Endothelial cell of umbilical vein (primary cell): Measurements from ENCODE around the gene MIOS. TPM values are rescaled to one million over a fixed set of nuclear protein-coding genes. Genes with fewer than 3 reads are reported as not detected.

Source experiments
- BruUV-seq: library from RNA; stranded (reverse); fragments of 400-500 nt; replicated peaks from 2 replicates; lab custom pipeline; 2021; lab: Mats Ljungman, UMichigan
- CTCF ChIA-PET: fragments of 300-600, 350-600 bp; sonication (Branson Sonifier 250); formaldehyde crosslinking; loops from one replicate; lab custom pipeline; 2021; ENCODE audit warnings: antibody characterized with exemption, inconsistent platforms; lab: Charles Lee
- POLR2A ChIA-PET: fragments of 300-600, 350-600 bp; sonication (Branson Sonifier 250); formaldehyde crosslinking; loops from one replicate; lab custom pipeline; 2021; ENCODE audit warnings: antibody characterized with exemption, inconsistent platforms; lab: Charles Lee
- DNase-seq: peaks from one replicate; pipeline ENCODE4 v3.0.0-alpha.2; 2011; ENCODE audit warnings: low read depth, low spot score
- FAIRE-seq: peaks from 2 replicates; lab custom pipeline; 2011; peaks lifted over from hg19 to GRCh38; lab: Jason Lieb, UNC
- H2AFZ ChIP-seq: 2 replicates; pipeline ENCODE4 v1.6.0; 2012; ENCODE audit warnings: low read depth, low read length, control low read depth, inconsistent platforms
- H3K27ac ChIP-seq: 2 replicates; pipeline ENCODE4 v1.5.1; 2011; ENCODE audit warnings: low read depth, mild to moderate bottlenecking, control low read depth, low read length, moderate library complexity; ENCODE audit not compliant: insufficient read depth
- H3K27me3 ChIP-seq, 2 experiments: 2 replicates each; pipeline versions ENCODE4 v1.6.0 to v1.6.1; 2011; ENCODE audit warnings: low read length in 2 of 2, mixed read lengths in 1 of 2; ENCODE audit not compliant: control insufficient read depth in 2 of 2, insufficient read depth in 2 of 2
- H3K36me3 ChIP-seq, 2 experiments: 2 replicates in 1 of 2; 3 replicates in 1 of 2; pipeline ENCODE4 v1.5.1; 2011; ENCODE audit warnings: low read length in 2 of 2, mild to moderate bottlenecking in 1 of 2, moderate library complexity in 1 of 2; ENCODE audit not compliant: control insufficient read depth in 2 of 2, insufficient read depth in 2 of 2; ENCODE audit errors: extremely low read depth in 1 of 2
- H3K4me1 ChIP-seq: 3 replicates; pipeline ENCODE4 v1.5.1; 2011; ENCODE audit warnings: mild to moderate bottlenecking, low read length; ENCODE audit not compliant: control insufficient read depth, insufficient read depth; ENCODE audit errors: extremely low read depth
- H3K4me2 ChIP-seq: 2 replicates; pipeline ENCODE4 v1.6.1; 2011; ENCODE audit warnings: low read length, control low read depth, mixed read lengths; ENCODE audit not compliant: insufficient read depth
- H3K4me3 ChIP-seq, 3 experiments: fragments of 200-600 bp in 1 of 3; sonication (generic), shearing (Covaris generic) in 1 of 3; replicated peaks in 1 of 3; 2 replicates each; pipeline ENCODE4 v1.5.1; 2011 to 2016; ENCODE audit warnings: control low read depth in 3 of 3, low read length in 3 of 3, mild to moderate bottlenecking in 2 of 3, inconsistent platforms in 1 of 3, low read depth in 1 of 3, moderate library complexity in 1 of 3; ENCODE audit not compliant: insufficient read depth in 1 of 3
- H3K79me2 ChIP-seq: 2 replicates; pipeline ENCODE4 v1.6.0; 2012; ENCODE audit warnings: low read length, inconsistent platforms; ENCODE audit not compliant: control insufficient read depth, insufficient read depth
- H3K9ac ChIP-seq: replicated peaks from 2 replicates; pipeline ENCODE3; 2011; ENCODE audit warnings: low read length, control low read depth; ENCODE audit not compliant: insufficient read depth; ENCODE audit errors: extremely low read depth
- H3K9me1 ChIP-seq: replicated peaks from 3 replicates; pipeline ENCODE4 v1.6.0; 2011; ENCODE audit warnings: mild to moderate bottlenecking, low read length; ENCODE audit not compliant: control insufficient read depth, insufficient read depth; ENCODE audit errors: extremely low read depth
- H3K9me3 ChIP-seq: replicated peaks from 2 replicates; pipeline ENCODE4 v1.5.1; 2012; ENCODE audit warnings: low read length, inconsistent platforms; ENCODE audit not compliant: control insufficient read depth, insufficient read depth
- H4K20me1 ChIP-seq: replicated peaks from 2 replicates; pipeline ENCODE3; 2011; ENCODE audit warnings: mild to moderate bottlenecking, low read length; ENCODE audit not compliant: control insufficient read depth, insufficient read depth; ENCODE audit errors: extremely low read depth
- CTCF ChIP-seq, 2 donors: IDR thresholded peaks; 1 replicate in 1 of 2; 2 replicates in 1 of 2; pipeline ENCODE4 v1.5.1; 2011; ENCODE audit warnings: low read length in 2 of 2, mild to moderate bottlenecking in 2 of 2, moderate library complexity in 2 of 2, control low read depth in 1 of 2, inconsistent platforms in 1 of 2, low read depth in 1 of 2; ENCODE audit not compliant: insufficient read depth in 1 of 2; ENCODE audit errors: extremely low read depth in 1 of 2
- EZH2 ChIP-seq: IDR thresholded peaks from 2 replicates; pipeline ENCODE4 v1.6.1; 2012; ENCODE audit warnings: borderline replicate concordance, low read depth, mild to moderate bottlenecking, moderate library complexity, low read length, inconsistent platforms; ENCODE audit not compliant: severe bottlenecking
- FOS ChIP-seq: IDR thresholded peaks from 2 replicates; pipeline ENCODE4 v1.6.1; 2011; ENCODE audit warnings: mild to moderate bottlenecking, low read length, moderate library complexity, borderline replicate concordance; ENCODE audit not compliant: insufficient read depth
- GATA2 ChIP-seq: IDR thresholded peaks from 2 replicates; pipeline ENCODE4 v1.7.0; 2011; ENCODE audit warnings: low read depth, mild to moderate bottlenecking, moderate library complexity, mixed read lengths, low read length; ENCODE audit not compliant: insufficient read length, insufficient read depth
- JUN ChIP-seq: IDR thresholded peaks from 2 replicates; pipeline ENCODE4 v1.6.1; 2011; ENCODE audit warnings: borderline replicate concordance, low read depth; ENCODE audit not compliant: insufficient read length, insufficient read depth
- MAX ChIP-seq: IDR thresholded peaks from 2 replicates; pipeline ENCODE4 v1.6.1; 2011; ENCODE audit not compliant: insufficient read depth, insufficient read length
- MYC ChIP-seq: IDR thresholded peaks from one replicate; pipeline ENCODE4 v1.6.1; 2011; ENCODE audit warnings: mild to moderate bottlenecking, low read depth, low read length
- POLR2A ChIP-seq: IDR thresholded peaks from 2 replicates; pipeline ENCODE4 v1.6.1; 2012; ENCODE audit warnings: low read depth, mild to moderate bottlenecking, control low read depth, low read length
- POLR2AphosphoS5 ChIP-seq: IDR thresholded peaks from 2 replicates; pipeline ENCODE4 v1.6.1; 2012; ENCODE audit warnings: low read depth, mild to moderate bottlenecking, control low read depth, low read length, moderate library complexity; ENCODE audit not compliant: insufficient read depth
- dilution Hi-C: fragments of 300-500 bp; cut with MboI; formaldehyde crosslinking; loops from one replicate; pipeline ENCODE4 v1.15.0; 2019; ENCODE audit warnings: low sequenced_read_pairs; ENCODE audit not compliant: extremely low pct_ligation_motif_present
- intact Hi-C: fragments of 100-400 bp; cut with micrococcal nuclease; formaldehyde crosslinking; loops from one replicate; pipeline ENCODE4 v1.10.0; 2022
- polyA plus RNA-seq, 4 experiments: library from polyadenylated mRNA; depleted of rRNA in 3 of 4; stranded (reverse) in 3 of 4; unstranded in 1 of 4; fragments of >200 nt; gene quantifications; 2 replicates each; pipeline versions ENCODE4 v1.2.1 to v1.2.3, GENCODE V29; 2011 to 2012; ENCODE audit warnings: missing spikeins in 1 of 4
- total RNA-seq: library from RNA; stranded (reverse); gene quantifications from 2 replicates; pipeline ENCODE4 v1.2.3, GENCODE V29; 2021

Gene MIOS
- total and polyA plus RNA-seq, 2 donors (not counting 3 experiments of a cell fraction or from before 2014, with no cell fraction given), result 8.5 to 16.8 TPM

GRCh38 chr7:7613210-7613609 is 46.5 kb downstream of the MIOS start:
- intact Hi-C loops, result no loop called here
- dilution Hi-C loops, result no loop called here
- no peaks in the 10 kb centered on the region for H3K4me1 ChIP-seq
- H3K9me1 ChIP-seq, result no peaks in the 10 kb centered on the region
- no peaks in the 10 kb centered on the region for H3K79me2 ChIP-seq
- H3K27ac ChIP-seq, result no peak overlapping the region
- no peak overlapping the region for H3K4me3 ChIP-seq
- H4K20me1 ChIP-seq, result no peaks in the 10 kb centered on the region
- H3K36me3 ChIP-seq, result no peaks in the 10 kb centered on the region
- no peak overlapping the region for H2AFZ ChIP-seq
- FAIRE-seq, result no peak
- H3K4me2 ChIP-seq, result no peak overlapping the region
- no TSS peak for BruUV-seq
- ChIA-PET CTCF (interaction anchor here (1.1 kb wide), 1 partner anchor 18 kb away, joined by 5 read pairs; no protein-coding TSS in a partner anchor), POLR2A (no interaction called here)
- H3K27me3 ChIP-seq, result no peaks in the 10 kb centered on the region
- H3K9ac ChIP-seq, result no peak overlapping the region
- no peaks in the 10 kb centered on the region for H3K9me3 ChIP-seq
- no peak for DNase-seq
- TF ChIP-seq EZH2 (no peak), POLR2AphosphoS5 (no peak), MAX (no peak), GATA2 (no peak), JUN (no peak), FOS (no peak), MYC (no peak), POLR2A (no peak), CTCF (IDR thresholded peaks at IDR 0.05; ENCODE audit: extremely low read depth in 1 of 2, insufficient read depth in 1 of 2, low read depth in 1 of 2, low read length in 2 of 2) (no peak)
